Activated gamma-delta T cell treated with anti-CD3 and anti-CD28 coated beads, Interleukin-2, amount 50 U/mL, for 16 hours (primary cell): ENCODE measurements around the gene KDM1B.
"Not testable (repeated sequence)": the region's sequence is repeated elsewhere in the genome, so short reads cannot be mapped to it uniquely, and the experiment has no call there.

Experiments used
- DNase-seq: peaks from one replicate; pipeline ENCODE4 v3.0.0-alpha.2; 2020; ENCODE audit warnings: low read depth

The KDM1B gene

GRCh38 chr6:18231856-18232255 lies 76.6 kb downstream of the KDM1B start:
- DNase-seq: not testable (repeated sequence)

- DNase-seq: not testable (repeated sequence)
Measured at GRCh38 chr6:18233770-18234169, 78.5 kb downstream of the KDM1B start.

DNA sequence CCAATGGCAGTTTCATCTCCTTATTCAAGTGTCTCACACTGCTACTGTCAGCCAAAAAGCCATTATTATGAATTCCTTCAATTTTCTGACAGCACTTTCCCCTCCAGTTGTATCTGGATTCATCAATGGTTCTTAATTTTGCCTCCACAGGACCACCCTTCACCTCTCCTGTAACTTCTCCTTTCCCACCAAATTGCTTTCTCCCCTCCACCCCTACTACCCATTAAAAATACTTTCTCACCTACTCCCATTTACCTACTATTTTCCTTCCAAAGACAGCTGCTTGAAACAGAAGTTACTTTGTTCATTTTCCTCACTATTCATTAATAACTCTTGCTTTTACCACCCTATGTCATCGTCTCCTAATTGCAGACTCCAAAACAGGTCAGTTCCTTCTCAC lies 79.3 kb downstream of the KDM1B start:
- no peak for DNase-seq

GRCh38 chr6:18235524-18235923 lies 80.3 kb downstream of the KDM1B start:
- DNase-seq: no peak

DNA sequence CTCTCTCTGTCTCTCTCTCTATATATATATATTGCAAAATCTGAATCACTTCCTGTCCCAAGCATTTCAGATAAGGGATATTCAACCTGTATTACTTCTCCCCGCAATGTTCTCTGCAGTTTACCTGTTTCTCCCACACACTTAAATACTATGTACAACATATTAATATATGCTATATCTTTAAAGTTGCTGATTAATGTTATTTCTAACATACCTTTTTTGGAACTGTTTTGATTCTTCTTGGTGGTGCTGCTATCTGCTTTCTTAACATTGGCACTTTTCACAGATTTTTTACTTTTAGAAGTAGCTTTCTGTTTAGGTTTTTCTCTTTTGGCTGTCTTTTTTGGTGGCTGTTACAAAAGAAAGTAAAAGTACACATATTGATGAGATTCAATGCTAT lies 81.9 kb downstream of the KDM1B start:
- no peak for DNase-seq

- no peak for DNase-seq
Measured at GRCh38 chr6:18240230-18240629, 85.0 kb downstream of the KDM1B start.

- DNase-seq: no peak
Measured at GRCh38 chr6:18241208-18242038, 86.2 kb downstream of the KDM1B start.

GRCh38 chr6:18242062-18242851 lies 87.0 kb downstream of the KDM1B start:
- no peak for DNase-seq

DNA sequence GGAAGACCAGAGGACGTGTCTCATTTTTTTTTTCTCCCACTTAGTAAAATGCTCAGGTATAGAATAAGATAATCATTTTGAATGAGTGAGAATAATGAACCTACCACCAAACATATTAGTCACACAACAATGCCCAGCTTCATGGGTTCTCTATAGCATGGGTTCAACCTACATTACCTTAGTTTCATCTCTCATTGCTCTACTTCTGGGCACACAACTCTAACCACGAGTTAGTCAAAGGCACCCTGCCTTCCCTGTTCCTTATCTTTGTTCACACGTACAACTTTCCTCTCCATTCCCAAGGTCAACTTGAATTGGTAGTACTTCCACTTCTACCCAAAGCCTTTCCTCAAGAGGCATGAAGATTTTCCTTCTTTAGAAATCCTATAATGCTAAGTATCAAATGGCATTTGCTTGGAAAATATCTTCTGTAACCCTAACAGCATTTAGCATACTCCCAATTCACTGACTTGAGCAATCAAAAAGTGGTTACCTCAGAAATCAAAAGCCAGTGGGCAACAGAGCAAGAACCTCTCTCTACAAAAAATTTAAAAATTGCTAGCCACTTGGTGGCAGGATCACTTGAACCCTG lies 88.2 kb downstream of the KDM1B start:
- DNase-seq: no peak

GRCh38 chr6:18244251-18244650 lies 89.0 kb downstream of the KDM1B start:
- DNase-seq: no peak

- no peak for DNase-seq
Measured at GRCh38 chr6:18245079-18245478, 89.9 kb downstream of the KDM1B start.

GRCh38 chr6:18245642-18246041 lies 90.4 kb downstream of the KDM1B start:
- no peak for DNase-seq

DNA sequence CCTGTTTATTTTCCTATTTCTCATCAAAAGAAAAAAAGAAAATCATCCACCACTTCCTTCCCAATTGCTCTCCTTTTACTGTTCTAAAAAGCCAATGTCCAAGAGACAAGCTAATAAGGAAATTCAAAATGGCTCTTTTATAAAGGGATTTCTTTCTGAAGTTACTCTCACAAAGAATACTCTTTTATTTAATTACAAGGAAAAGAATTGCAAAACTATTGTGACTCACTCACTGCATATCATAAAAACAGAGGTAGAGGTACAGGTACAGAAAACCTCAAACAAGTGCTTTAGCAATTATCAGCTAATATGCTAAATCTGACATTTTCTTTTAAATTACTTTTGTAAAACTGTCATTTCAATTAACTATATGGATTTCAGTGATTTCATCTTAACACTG lies 91.0 kb downstream of the KDM1B start:
- DNase-seq: no peak

DNA sequence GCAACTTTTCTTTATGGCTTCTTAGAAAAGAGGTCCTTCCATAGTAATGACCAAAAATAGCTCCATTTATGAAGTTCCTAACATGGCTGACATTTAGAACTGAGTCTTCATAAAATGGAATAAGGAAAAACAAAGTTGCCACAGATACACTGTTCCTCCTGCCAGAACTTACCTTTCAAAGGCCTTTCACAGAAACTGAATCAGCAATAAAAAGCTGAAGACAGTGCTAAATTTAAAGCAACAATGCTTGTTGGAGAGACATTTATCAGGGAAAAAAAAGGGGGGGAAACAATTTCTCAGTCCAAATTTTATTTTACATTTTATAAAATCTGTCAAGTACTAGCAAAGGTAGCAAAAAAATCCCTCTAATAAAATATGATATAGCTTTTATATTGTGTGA lies 91.8 kb downstream of the KDM1B start:
- DNase-seq: no peak

- no peak for DNase-seq
Measured at GRCh38 chr6:18248698-18249097, 93.5 kb downstream of the KDM1B start.

DNA sequence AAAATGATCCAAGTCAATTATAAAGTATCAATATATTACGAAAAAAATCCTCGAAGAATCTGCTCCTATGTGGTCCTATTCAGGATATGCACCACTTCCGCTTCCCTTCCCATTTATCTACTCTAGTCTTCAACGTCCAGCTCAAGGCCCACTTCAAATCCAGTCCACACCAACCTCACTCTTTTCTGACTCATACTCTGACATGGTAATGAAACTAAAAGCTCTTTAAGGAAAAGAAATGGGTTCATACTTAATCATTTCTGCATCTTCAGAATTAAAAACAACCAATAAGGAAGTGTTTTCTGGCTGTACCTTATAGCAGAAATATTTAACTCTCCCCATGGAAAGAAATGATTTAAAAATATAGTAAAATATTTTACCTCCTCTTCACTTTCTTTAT lies 94.0 kb downstream of the KDM1B start:
- no peak for DNase-seq

GRCh38 chr6:18253635-18254034 lies 98.4 kb downstream of the KDM1B start:
- DNase-seq: no peak

DNA sequence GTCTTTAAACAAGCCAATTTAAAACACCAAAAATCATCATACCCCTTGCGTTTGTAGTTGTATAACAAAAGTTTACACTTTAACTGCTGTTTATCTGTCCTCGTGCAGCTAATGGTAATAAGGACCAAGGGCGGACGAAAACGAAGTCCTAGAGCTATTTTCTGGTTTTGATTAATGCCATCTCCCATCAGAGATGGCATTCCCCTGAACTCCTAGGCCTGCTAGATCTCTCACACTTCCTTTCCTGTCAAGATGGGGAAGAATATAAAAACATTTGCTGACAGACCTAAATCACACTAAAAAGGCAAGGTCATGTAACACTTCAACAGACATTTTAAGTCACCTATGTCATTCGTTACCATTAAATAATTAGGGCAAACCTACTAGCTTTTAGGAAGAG lies 99.6 kb downstream of the KDM1B start:
- DNase-seq: no peak

- DNase-seq: no peak
Measured at GRCh38 chr6:18259675-18260447, 104.6 kb downstream of the KDM1B start.

GRCh38 chr6:18260448-18261106 lies 105.4 kb downstream of the KDM1B start:
- no peak for DNase-seq

DNA sequence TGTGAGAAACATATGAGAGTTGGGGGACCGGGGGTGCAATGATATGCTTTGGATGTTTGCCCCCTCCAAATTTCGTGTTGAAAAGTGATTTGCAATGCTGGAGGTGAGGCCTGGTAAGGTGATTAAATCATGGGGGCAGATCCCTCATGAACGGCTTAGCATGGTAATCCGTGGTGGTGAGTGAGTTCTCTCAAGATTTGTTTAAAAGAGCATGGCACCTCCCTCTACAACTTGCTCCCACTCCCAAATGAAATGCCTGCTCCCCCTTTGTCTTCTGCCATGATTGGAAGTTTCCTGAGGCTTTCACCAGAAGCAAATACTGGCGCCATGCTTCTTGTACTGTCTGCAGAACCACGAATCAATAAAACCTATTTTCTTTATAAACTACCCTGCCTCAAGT lies 106.7 kb downstream of the KDM1B start:
- no peak for DNase-seq
